HG03565 (cell line): Measurements from ENCODE around the gene SPNS2.

Experiments used
- ATAC-seq: cut with Tn5 transposase; IDR thresholded peaks from one replicate; pipeline ENCODE4 v1.9.1; 2021; ENCODE audit warnings: mild to moderate bottlenecking, moderate library complexity; ENCODE audit not compliant: unreplicated experiment

The SPNS2 gene

GRCh38 chr17:4498461-4499397 is at the start of gene SPNS2:
Gene SPNS2, plus strand, starts transcription at chr17:4498881. Its CDS starts 167 bp downstream, at chr17:4499048.
- no peak for ATAC-seq

- ATAC-seq: no peak
These were observed 48.9 kb upstream of the SPNS2 start for GRCh38 chr17:4449736-4450135.

GRCh38 chr17:4450710-4451316 is 47.9 kb upstream of the SPNS2 start:
- no peak for ATAC-seq

GRCh38 chr17:4453812-4454591 is 44.7 kb upstream of the SPNS2 start:
- no peak for ATAC-seq

- ATAC-seq: no peak
These were observed 38.0 kb upstream of the SPNS2 start for GRCh38 chr17:4460661-4461060.

GRCh38 chr17:4463818-4464476 is 34.7 kb upstream of the SPNS2 start:
- ATAC-seq: no peak

GRCh38 chr17:4465786-4466185 is 32.9 kb upstream of the SPNS2 start:
- ATAC-seq: no peak

GRCh38 chr17:4467287-4467686 is 31.4 kb upstream of the SPNS2 start:
- ATAC-seq: no peak

- ATAC-seq: no peak
These were observed 29.1 kb upstream of the SPNS2 start for GRCh38 chr17:4469552-4469951.

GRCh38 chr17:4472286-4472685 is 26.4 kb upstream of the SPNS2 start:
- no peak for ATAC-seq

GRCh38 chr17:4474093-4474492 is 24.6 kb upstream of the SPNS2 start:
- ATAC-seq: no peak

- no peak for ATAC-seq
These were observed 23.7 kb upstream of the SPNS2 start for GRCh38 chr17:4475001-4475400.

- ATAC-seq: no peak
These were observed 23.2 kb upstream of the SPNS2 start for GRCh38 chr17:4475463-4475862.

GRCh38 chr17:4476017-4476416 is 22.7 kb upstream of the SPNS2 start:
- no peak for ATAC-seq

- no peak for ATAC-seq
These were observed 22.1 kb upstream of the SPNS2 start for GRCh38 chr17:4476511-4477070.

- no peak for ATAC-seq
These were observed 21.4 kb upstream of the SPNS2 start for GRCh38 chr17:4477255-4477791.

- no peak for ATAC-seq
These were observed 20.3 kb upstream of the SPNS2 start for GRCh38 chr17:4478318-4478830.

- no peak for ATAC-seq
These were observed 19.2 kb upstream of the SPNS2 start for GRCh38 chr17:4479340-4479981.

- no peak for ATAC-seq
These were observed 18.5 kb upstream of the SPNS2 start for GRCh38 chr17:4479982-4480751.
